ENCODE results near the gene MSMP.

The MSMP gene

DNA sequence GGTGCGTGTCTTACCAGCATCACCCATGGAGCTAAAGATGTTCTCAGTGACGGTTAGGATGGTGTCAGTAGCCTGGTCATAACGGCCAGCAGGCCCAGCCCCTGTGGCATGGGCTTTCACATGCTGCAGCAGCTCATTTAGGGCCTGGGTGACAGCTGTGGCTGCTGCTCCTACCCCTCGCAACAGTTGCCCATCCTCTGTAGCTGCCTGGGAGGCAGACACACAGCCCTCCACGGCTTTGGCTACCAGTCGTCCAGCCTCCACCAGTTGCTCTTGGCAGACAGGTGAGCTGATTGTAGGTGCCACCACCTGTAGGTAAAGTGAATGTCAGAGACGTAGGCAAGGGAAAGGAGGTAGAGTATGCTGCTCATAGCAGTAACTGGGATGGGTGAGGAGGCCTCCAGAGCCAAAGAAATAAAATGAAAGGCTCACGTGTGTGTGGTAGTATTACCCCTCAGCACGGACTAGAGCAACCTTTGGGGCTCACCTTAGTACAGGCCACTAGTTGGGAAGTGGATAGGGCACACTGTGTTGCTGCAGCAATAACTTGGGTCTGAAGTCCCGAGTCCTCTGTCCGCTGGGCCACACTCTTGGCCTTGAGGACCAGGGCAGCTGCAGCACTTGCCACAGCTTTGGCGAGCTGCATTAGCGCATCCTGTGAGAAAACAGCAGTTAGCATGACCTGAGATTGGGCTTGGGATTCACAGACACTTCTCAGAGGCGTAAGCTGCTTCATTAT is 36.8 kb downstream of the MSMP start:
- H3K4me3 ChIP-seq (ENCODE audit: low read length) = no peak overlapping the region
- H3K36me3 ChIP-seq (ENCODE audit: control insufficient read depth, insufficient read depth, low read length, severe bottlenecking) = peaks cover 100% of the 10 kb centered on the region
- no peak for DNase-seq (ENCODE audit: low read depth)
- H3K27me3 ChIP-seq (replicated peaks; ENCODE audit: control insufficient read depth, insufficient read depth, low read length) = no peaks in the 10 kb centered on the region
- no peaks in the 10 kb centered on the region for H3K4me1 ChIP-seq (ENCODE audit: control insufficient read depth, insufficient read depth, low read length)
- H3K9ac ChIP-seq (ENCODE audit: low read length) = no peak overlapping the region
- H3K9me3 ChIP-seq (ENCODE audit: control insufficient read depth, low read length) = no peaks in the 10 kb centered on the region

GRCh38 chr9:35716230-35716629 is 37.8 kb downstream of the MSMP start:
- Histone ChIP-seq H3K9me3 (ENCODE audit: control insufficient read depth, low read length) (no peaks in the 10 kb centered on the region), H3K4me1 (ENCODE audit: control insufficient read depth, insufficient read depth, low read length) (no peaks in the 10 kb centered on the region), H3K27me3 (replicated peaks; ENCODE audit: control insufficient read depth, insufficient read depth, low read length) (no peaks in the 10 kb centered on the region), H3K4me3 (ENCODE audit: low read length) (no peak overlapping the region), H3K36me3 (ENCODE audit: control insufficient read depth, insufficient read depth, low read length, severe bottlenecking) (peaks cover 100% of the 10 kb centered on the region), H3K9ac (ENCODE audit: low read length) (peak overlapping the region; percentile 19)
- DNase-seq (ENCODE audit: low read depth) = no peak

DNA sequence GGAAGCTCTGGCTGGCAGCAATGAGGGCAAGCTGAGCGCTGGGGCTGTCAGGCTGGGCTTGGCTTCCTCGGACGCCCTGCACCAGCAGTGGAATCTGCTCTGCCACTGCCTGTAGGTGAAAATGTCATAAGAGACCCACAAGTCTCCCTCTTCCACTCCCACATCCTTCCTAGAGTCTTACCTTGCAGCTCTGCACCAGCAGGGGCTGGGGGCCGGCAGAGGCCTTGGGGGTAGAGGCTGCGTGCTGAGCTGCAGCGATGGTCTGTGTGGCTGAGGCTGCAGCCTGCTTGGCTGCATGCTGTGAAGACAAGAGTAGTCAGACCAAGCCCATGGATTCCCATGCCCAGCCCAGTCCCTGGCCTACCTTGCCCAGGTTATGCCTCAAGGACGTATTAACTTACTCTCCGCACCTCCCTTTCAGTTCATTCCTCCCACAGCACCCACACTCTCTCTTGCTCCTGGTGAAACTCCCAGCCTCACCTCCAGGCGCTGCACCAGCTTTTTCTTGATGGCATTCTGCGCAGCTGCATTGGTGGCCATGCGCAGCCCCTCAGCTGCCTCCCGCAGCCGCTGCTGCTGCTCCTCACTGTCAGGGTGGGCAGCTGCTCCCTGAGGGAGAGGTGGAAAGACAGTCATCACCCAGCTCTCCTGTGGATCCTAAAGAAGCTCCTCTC is 39.4 kb downstream of the MSMP start:
- peaks cover 98% of the 10 kb centered on the region for H3K36me3 ChIP-seq (ENCODE audit: control insufficient read depth, insufficient read depth, low read length, severe bottlenecking)

GRCh38 chr9:35714123-35714522 is 40.0 kb downstream of the MSMP start:
- Histone ChIP-seq H3K4me1 (ENCODE audit: control insufficient read depth, insufficient read depth, low read length) (no peaks in the 10 kb centered on the region), H3K27me3 (replicated peaks; ENCODE audit: control insufficient read depth, insufficient read depth, low read length) (no peaks in the 10 kb centered on the region), H3K36me3 (ENCODE audit: control insufficient read depth, insufficient read depth, low read length, severe bottlenecking) (peaks cover 96% of the 10 kb centered on the region), H3K9ac (ENCODE audit: low read length) (no peak overlapping the region), H3K9me3 (ENCODE audit: control insufficient read depth, low read length) (no peaks in the 10 kb centered on the region), H3K4me3 (ENCODE audit: low read length) (no peak overlapping the region)
- no peak for DNase-seq (ENCODE audit: low read depth)

More for the DNA sequence above, 39.4 kb downstream of the MSMP start:
- no peak overlapping the region for H3K4me3 ChIP-seq (ENCODE audit: low read length)
- H3K9ac ChIP-seq (ENCODE audit: low read length) = peak overlapping the region; percentile 33
- H3K4me1 ChIP-seq (ENCODE audit: control insufficient read depth, insufficient read depth, low read length) = no peaks in the 10 kb centered on the region
- H3K27me3 ChIP-seq (replicated peaks; ENCODE audit: control insufficient read depth, insufficient read depth, low read length) = no peaks in the 10 kb centered on the region
- H3K9me3 ChIP-seq (ENCODE audit: control insufficient read depth, low read length) = no peaks in the 10 kb centered on the region
- no peak for DNase-seq (ENCODE audit: low read depth)

DNA sequence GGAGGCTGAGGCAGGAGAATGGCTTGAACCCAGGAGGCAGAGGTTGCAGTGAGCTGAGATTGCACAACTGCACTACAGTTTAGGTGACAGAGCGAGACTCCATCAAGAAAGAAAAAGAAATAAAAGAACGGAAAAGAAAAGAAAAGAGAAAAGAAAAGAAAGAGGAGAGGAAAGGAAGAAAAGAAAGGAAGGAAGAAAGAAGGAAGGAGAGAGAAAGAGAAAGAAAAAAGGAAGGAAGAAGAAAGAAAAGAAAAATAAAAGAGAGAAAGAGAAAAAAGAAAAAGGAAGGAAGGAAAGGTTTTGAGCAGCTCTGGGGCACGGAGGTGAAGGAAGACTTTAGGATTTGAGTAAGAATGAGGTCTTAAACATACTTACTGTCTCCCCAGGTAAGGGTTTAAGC is 40.5 kb downstream of the MSMP start:
- no peak for DNase-seq (ENCODE audit: low read depth)
- Histone ChIP-seq H3K36me3 (ENCODE audit: control insufficient read depth, insufficient read depth, low read length, severe bottlenecking) (peaks cover 96% of the 10 kb centered on the region), H3K27me3 (replicated peaks; ENCODE audit: control insufficient read depth, insufficient read depth, low read length) (no peaks in the 10 kb centered on the region), H3K4me1 (ENCODE audit: control insufficient read depth, insufficient read depth, low read length) (no peaks in the 10 kb centered on the region), H3K4me3 (ENCODE audit: low read length) (no peak overlapping the region), H3K9me3 (ENCODE audit: control insufficient read depth, low read length) (no peaks in the 10 kb centered on the region), H3K9ac (ENCODE audit: low read length) (no peak overlapping the region)

GRCh38 chr9:35712762-35713400 is 41.2 kb downstream of the MSMP start:
- Histone ChIP-seq H3K9me3 (ENCODE audit: control insufficient read depth, low read length) (no peaks in the 10 kb centered on the region), H3K4me1 (ENCODE audit: control insufficient read depth, insufficient read depth, low read length) (no peaks in the 10 kb centered on the region), H3K27me3 (replicated peaks; ENCODE audit: control insufficient read depth, insufficient read depth, low read length) (no peaks in the 10 kb centered on the region), H3K9ac (ENCODE audit: low read length) (no peak overlapping the region), H3K4me3 (ENCODE audit: low read length) (no peak overlapping the region), H3K36me3 (ENCODE audit: control insufficient read depth, insufficient read depth, low read length, severe bottlenecking) (peaks cover 96% of the 10 kb centered on the region)
- DNase-seq (ENCODE audit: low read depth) = no peak

DNA sequence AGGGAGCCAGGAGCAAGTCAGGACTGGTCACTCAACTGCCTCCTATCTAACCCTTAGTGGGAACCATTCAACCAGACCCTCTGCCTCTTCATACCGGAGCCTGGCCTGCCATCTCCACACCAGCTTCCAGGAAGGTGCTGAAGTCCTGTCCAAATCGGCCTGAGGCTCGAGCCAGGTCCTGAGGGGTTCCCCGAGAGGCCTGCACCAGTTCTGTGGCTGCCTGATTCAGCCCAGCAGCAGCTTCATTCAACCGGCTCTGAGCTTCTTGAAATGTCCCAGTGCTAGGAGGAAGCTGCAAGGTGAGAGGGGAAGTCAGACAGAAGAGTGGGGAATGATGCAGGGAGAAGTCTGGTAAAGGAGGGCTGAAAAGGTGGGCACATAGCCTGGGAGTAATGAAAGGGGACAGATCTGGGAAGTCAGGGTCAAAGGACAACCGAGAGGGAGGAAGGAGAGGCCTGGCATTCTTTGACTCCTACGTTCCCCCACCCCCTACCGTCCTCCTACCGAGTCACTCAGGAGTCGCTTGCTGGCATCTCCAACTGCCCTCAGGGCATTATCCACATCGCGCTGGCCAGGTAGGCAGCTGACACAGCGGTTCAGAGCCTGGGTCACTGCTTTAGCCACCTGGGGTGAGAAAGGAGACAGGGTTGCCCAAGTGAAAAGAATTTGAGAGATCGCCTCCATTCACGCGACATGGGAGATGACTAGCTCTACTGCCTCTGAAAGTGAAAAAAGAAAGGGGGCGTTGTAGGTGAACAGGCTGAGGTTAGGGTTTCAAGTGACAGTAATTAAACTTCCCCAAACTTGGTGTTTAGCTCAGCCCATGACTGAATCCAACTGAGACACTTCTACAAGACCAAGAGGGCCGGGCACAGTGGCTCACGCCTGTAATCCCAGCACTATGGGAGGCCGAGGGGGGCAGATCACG is 42.3 kb downstream of the MSMP start:
- H3K9ac ChIP-seq (ENCODE audit: low read length) = no peak overlapping the region
- no peak overlapping the region for H3K4me3 ChIP-seq (ENCODE audit: low read length)
- no peaks in the 10 kb centered on the region for H3K9me3 ChIP-seq (ENCODE audit: control insufficient read depth, low read length)
- H3K36me3 ChIP-seq (ENCODE audit: control insufficient read depth, insufficient read depth, low read length, severe bottlenecking) = peaks cover 96% of the 10 kb centered on the region
- no peaks in the 10 kb centered on the region for H3K27me3 ChIP-seq (replicated peaks; ENCODE audit: control insufficient read depth, insufficient read depth, low read length)
- no peak for DNase-seq (ENCODE audit: low read depth)
- no peaks in the 10 kb centered on the region for H3K4me1 ChIP-seq (ENCODE audit: control insufficient read depth, insufficient read depth, low read length)

DNA sequence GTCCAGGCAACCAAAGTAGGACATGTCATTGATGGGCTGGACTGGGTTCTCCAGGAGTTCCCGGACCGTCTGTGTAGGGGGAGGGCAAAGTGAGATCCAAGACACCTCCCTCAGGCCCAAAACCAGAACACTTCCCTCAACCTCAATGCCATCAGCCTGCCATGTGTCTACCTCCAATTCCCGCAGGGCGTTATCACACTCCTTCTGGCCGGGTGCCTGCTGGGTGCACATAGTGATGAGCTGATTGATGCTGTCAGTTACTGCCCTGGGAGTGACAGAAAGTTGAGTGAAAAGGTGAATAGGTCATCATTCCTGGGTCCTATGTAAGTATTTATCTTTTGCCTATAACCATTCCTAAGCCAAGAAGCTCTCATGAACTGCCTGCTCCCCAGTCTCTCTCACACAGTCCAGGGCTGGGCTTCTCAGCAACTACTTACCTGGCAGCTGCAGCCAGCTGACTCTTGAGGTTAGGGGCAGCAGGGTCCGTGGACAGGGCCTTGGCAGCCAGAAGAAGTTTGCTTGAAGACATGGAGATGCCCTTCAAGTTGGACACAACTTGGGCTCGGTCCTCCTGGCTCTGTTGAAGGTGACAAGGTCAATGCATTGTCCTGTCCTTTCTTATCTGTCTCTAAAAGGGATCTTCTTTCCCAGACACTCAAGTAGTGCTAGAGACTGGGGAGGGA is 43.1 kb downstream of the MSMP start:
- no peaks in the 10 kb centered on the region for H3K9me3 ChIP-seq (ENCODE audit: control insufficient read depth, low read length)
- no peak overlapping the region for H3K4me3 ChIP-seq (ENCODE audit: low read length)
- no peak for DNase-seq (ENCODE audit: low read depth)
- H3K4me1 ChIP-seq (ENCODE audit: control insufficient read depth, insufficient read depth, low read length) = no peaks in the 10 kb centered on the region
- no peak overlapping the region for H3K9ac ChIP-seq (ENCODE audit: low read length)
- H3K36me3 ChIP-seq (ENCODE audit: control insufficient read depth, insufficient read depth, low read length, severe bottlenecking) = peaks cover 96% of the 10 kb centered on the region
- no peaks in the 10 kb centered on the region for H3K27me3 ChIP-seq (replicated peaks; ENCODE audit: control insufficient read depth, insufficient read depth, low read length)

- Histone ChIP-seq H3K36me3 (ENCODE audit: control insufficient read depth, insufficient read depth, low read length, severe bottlenecking) (peaks cover 96% of the 10 kb centered on the region), H3K4me1 (ENCODE audit: control insufficient read depth, insufficient read depth, low read length) (no peaks in the 10 kb centered on the region)
- no peak for DNase-seq (ENCODE audit: low read depth)
Observed at GRCh38 chr9:35708146-35708545, 45.9 kb downstream of the MSMP start.

GRCh38 chr9:35706951-35707350 is 47.1 kb downstream of the MSMP start:
- no peaks in the 10 kb centered on the region for H3K27me3 ChIP-seq (replicated peaks; ENCODE audit: control insufficient read depth, insufficient read depth, low read length)
- DNase-seq (ENCODE audit: low read depth) = no peak
- no peak overlapping the region for H3K9ac ChIP-seq (ENCODE audit: low read length)
- H3K4me3 ChIP-seq (ENCODE audit: low read length) = no peak overlapping the region
- H3K36me3 ChIP-seq (ENCODE audit: control insufficient read depth, insufficient read depth, low read length, severe bottlenecking) = peaks cover 94% of the 10 kb centered on the region
- no peaks in the 10 kb centered on the region for H3K4me1 ChIP-seq (ENCODE audit: control insufficient read depth, insufficient read depth, low read length)
- H3K9me3 ChIP-seq (ENCODE audit: control insufficient read depth, low read length) = no peaks in the 10 kb centered on the region

More at GRCh38 chr9:35708146-35708545, 45.9 kb downstream of the MSMP start:
- Histone ChIP-seq H3K27me3 (replicated peaks; ENCODE audit: control insufficient read depth, insufficient read depth, low read length) (no peaks in the 10 kb centered on the region), H3K9me3 (ENCODE audit: control insufficient read depth, low read length) (no peaks in the 10 kb centered on the region), H3K9ac (ENCODE audit: low read length) (no peak overlapping the region), H3K4me3 (ENCODE audit: low read length) (no peak overlapping the region)
